Mesenchymal stem cell (in vitro differentiated cells and primary cell): Measurements from ENCODE around the gene LACTB.

Experiments used
- DNase-seq: peaks from one replicate; pipeline ENCODE4 v3.0.0-alpha.2; 2013
- H2AFZ ChIP-seq: one replicate; pipeline ENCODE4 v1.6.1; 2013; ENCODE audit warnings: low read depth, mild to moderate bottlenecking, control low read depth, inconsistent platforms, low read length, moderate library complexity
- H2AK5ac ChIP-seq: 2 replicates; pipeline ENCODE4 v1.6.1; 2013; ENCODE audit warnings: low read length, moderate library complexity, mild to moderate bottlenecking, inconsistent platforms; ENCODE audit not compliant: severe bottlenecking
- H2BK120ac ChIP-seq: one replicate; pipeline ENCODE4 v1.6.1; 2013; ENCODE audit warnings: low read depth, mild to moderate bottlenecking, inconsistent platforms, low read length, moderate library complexity
- H2BK12ac ChIP-seq, 2 experiments: one replicate each; pipeline ENCODE4 v1.6.1; 2013; ENCODE audit warnings: inconsistent platforms in 2 of 2, low read length in 2 of 2, mild to moderate bottlenecking in 2 of 2, moderate library complexity in 2 of 2, control low read depth in 1 of 2
- H2BK15ac ChIP-seq: one replicate; pipeline ENCODE4 v1.6.1; 2013; ENCODE audit warnings: mild to moderate bottlenecking, low read depth, inconsistent platforms; ENCODE audit not compliant: poor library complexity, severe bottlenecking
- H2BK5ac ChIP-seq: 2 replicates; pipeline ENCODE4 v1.6.1; 2013; ENCODE audit warnings: low read depth, mild to moderate bottlenecking, low read length, control low read depth, inconsistent platforms; ENCODE audit not compliant: poor library complexity, severe bottlenecking
- H3K14ac ChIP-seq, 2 experiments: one replicate each; pipeline ENCODE4 v1.6.1; 2013; ENCODE audit warnings: inconsistent platforms in 2 of 2, low read length in 2 of 2, control low read depth in 1 of 2, mild to moderate bottlenecking in 1 of 2, moderate library complexity in 1 of 2
- H3K18ac ChIP-seq, 2 experiments: one replicate each; pipeline ENCODE4 v1.6.1; 2013; ENCODE audit warnings: inconsistent platforms in 2 of 2, low read length in 2 of 2, control low read depth in 1 of 2, low read depth in 1 of 2, mild to moderate bottlenecking in 1 of 2
- H3K23ac ChIP-seq, 2 experiments: one replicate each; pipeline ENCODE4 v1.6.1; 2013; ENCODE audit warnings: inconsistent platforms in 2 of 2, low read length in 2 of 2, mild to moderate bottlenecking in 2 of 2, moderate library complexity in 2 of 2, control low read depth in 1 of 2
- H3K27ac ChIP-seq: 2 replicates; pipeline ENCODE4 v1.5.1; 2013; ENCODE audit warnings: mild to moderate bottlenecking, moderate library complexity, low read length, control low read depth, inconsistent platforms; ENCODE audit not compliant: poor library complexity, severe bottlenecking
- H3K27me3 ChIP-seq, 2 experiments: 2 replicates each; pipeline versions ENCODE4 v1.6.1 to v1.7.0; 2013; ENCODE audit warnings: low read length in 2 of 2, mild to moderate bottlenecking in 2 of 2, moderate library complexity in 2 of 2, control low read depth in 1 of 2, inconsistent platforms in 1 of 2; ENCODE audit not compliant: control insufficient read depth in 1 of 2, insufficient read depth in 1 of 2
- H3K36me3 ChIP-seq, 2 experiments: 2 replicates each; pipeline versions ENCODE4 v1.6.1 to v1.7.0; 2013; ENCODE audit warnings: low read length in 2 of 2, control low read depth in 1 of 2, inconsistent platforms in 1 of 2, low read depth in 1 of 2, mild to moderate bottlenecking in 1 of 2; ENCODE audit not compliant: insufficient read depth in 2 of 2, control insufficient read depth in 1 of 2
- H3K4ac ChIP-seq, 2 experiments: one replicate each; pipeline ENCODE4 v1.6.1; 2013; ENCODE audit warnings: inconsistent platforms in 2 of 2, low read length in 2 of 2, mild to moderate bottlenecking in 2 of 2, moderate library complexity in 2 of 2, control low read depth in 1 of 2, low read depth in 1 of 2
- H3K4me1 ChIP-seq: 2 replicates; pipeline ENCODE4 v1.6.1; 2013; ENCODE audit warnings: low read depth, low read length, control low read depth; ENCODE audit not compliant: control insufficient read depth, insufficient read depth
- H3K4me2 ChIP-seq: 2 replicates; pipeline ENCODE4 v1.6.1; 2013; ENCODE audit warnings: low read length, mild to moderate bottlenecking, inconsistent platforms; ENCODE audit not compliant: poor library complexity, severe bottlenecking
- H3K4me3 ChIP-seq, 2 experiments: 2 replicates each; pipeline versions ENCODE4 v1.5.1 to v1.7.0; 2013; ENCODE audit warnings: low read length in 2 of 2, mild to moderate bottlenecking in 2 of 2, control low read depth in 1 of 2, low read depth in 1 of 2; ENCODE audit not compliant: insufficient read depth in 1 of 2
- H3K79me1 ChIP-seq: replicated peaks from 2 replicates; pipeline ENCODE4 v1.6.1; 2013; ENCODE audit warnings: mild to moderate bottlenecking, control low read depth, low read length, inconsistent platforms; ENCODE audit not compliant: poor library complexity, severe bottlenecking
- H3K9ac ChIP-seq: 2 replicates; pipeline ENCODE4 v1.7.0; 2013; ENCODE audit warnings: mild to moderate bottlenecking, low read length, moderate library complexity
- H3K9me3 ChIP-seq: 2 replicates; pipeline ENCODE4 v1.7.0; 2013; ENCODE audit warnings: mild to moderate bottlenecking, low read length; ENCODE audit not compliant: control insufficient read depth
- H4K8ac ChIP-seq: one replicate; pipeline ENCODE4 v1.6.1; 2013; ENCODE audit warnings: inconsistent platforms, mild to moderate bottlenecking, low read length, moderate library complexity
- H4K91ac ChIP-seq: one replicate; pipeline ENCODE4 v1.6.1; 2013; ENCODE audit warnings: mild to moderate bottlenecking, low read length, inconsistent platforms
- WGBS: methylation state at CpG from one replicate; pipeline ENCODE4 v1.1.7; 2013; ENCODE audit warnings: mixed read lengths; 5-methylcytosine and 5-hydroxymethylcytosine counted together

Gene LACTB

GRCh38 chr15:63114465-63114864 is 7.2 kb upstream of the LACTB start:
- Histone ChIP-seq H3K9me3 (peaks cover 4% of the 10 kb centered on the region), H2BK120ac (no peak overlapping the region), H3K27me3 (no peaks in the 10 kb centered on the region), H3K23ac (no peak overlapping the region), H3K4me1 (peaks cover 11% of the 10 kb centered on the region), H2BK5ac (no peak overlapping the region), H2BK12ac (peak overlapping the region in 1 of 2 experiments; percentile 48), H2AFZ (no peak overlapping the region), H3K4me3 (no peak overlapping the region), H3K27ac (peak overlapping the region; percentile 67), H4K91ac (no peak overlapping the region), H4K8ac (no peak overlapping the region), H3K9ac (no peak overlapping the region), H3K4ac (no peak overlapping the region), H3K18ac (no peak overlapping the region), H2BK15ac (no peak overlapping the region), H3K14ac (no peak overlapping the region), H3K4me2 (no peak overlapping the region), H3K79me1 (no peaks in the 10 kb centered on the region), H2AK5ac (no peak overlapping the region), H3K36me3 (no peaks in the 10 kb centered on the region)
- DNase-seq: no peak
- 56% methylated on average over 2 of the region's 2 CpGs for WGBS

DNA sequence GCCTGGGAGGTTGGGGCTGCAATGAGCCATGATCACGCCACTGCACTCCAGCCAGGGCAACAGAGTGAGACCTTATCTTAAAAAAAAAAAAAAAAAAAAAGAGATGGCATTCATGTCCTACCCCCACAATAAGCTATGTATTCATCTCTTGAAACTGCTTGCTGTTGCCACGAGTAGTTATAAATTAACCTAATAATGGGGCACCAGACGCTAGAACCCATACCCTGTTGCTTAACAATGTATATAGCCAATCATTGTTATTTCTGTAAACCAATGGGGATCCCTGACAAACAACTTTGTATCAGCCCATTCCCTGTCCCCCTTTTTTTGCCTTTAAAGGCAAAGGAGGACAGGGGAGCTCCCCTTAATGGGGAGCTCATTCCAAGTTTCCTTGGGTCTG is 2.8 kb upstream of the LACTB start:
- H3K4ac ChIP-seq: no peak overlapping the region
- H3K9me3 ChIP-seq: peaks cover 5% of the 10 kb centered on the region
- no peak overlapping the region for H2BK12ac ChIP-seq
- peaks cover 2% of the 10 kb centered on the region for H3K79me1 ChIP-seq
- H3K9ac ChIP-seq: no peak overlapping the region
- DNase-seq: no peak
- no peak overlapping the region for H3K4me3 ChIP-seq
- H2BK15ac ChIP-seq: no peak overlapping the region
- no peak overlapping the region for H2AK5ac ChIP-seq
- H3K4me2 ChIP-seq: no peak overlapping the region
- no peak overlapping the region for H2BK5ac ChIP-seq
- no peak overlapping the region for H3K18ac ChIP-seq
- H2AFZ ChIP-seq: no peak overlapping the region
- WGBS: 80% methylated on average over 2 of the region's 3 CpGs
- H2BK120ac ChIP-seq: no peak overlapping the region
- peaks cover 0 to 1% of the 10 kb centered on the region in 2 experiments for H3K36me3 ChIP-seq
- H4K8ac ChIP-seq: no peak overlapping the region
- H3K23ac ChIP-seq: no peak overlapping the region
- peaks cover 8% of the 10 kb centered on the region for H3K4me1 ChIP-seq
- H3K14ac ChIP-seq: no peak overlapping the region
- H3K27me3 ChIP-seq: no peaks in the 10 kb centered on the region
- no peak overlapping the region for H4K91ac ChIP-seq
- no peak overlapping the region for H3K27ac ChIP-seq

DNA sequence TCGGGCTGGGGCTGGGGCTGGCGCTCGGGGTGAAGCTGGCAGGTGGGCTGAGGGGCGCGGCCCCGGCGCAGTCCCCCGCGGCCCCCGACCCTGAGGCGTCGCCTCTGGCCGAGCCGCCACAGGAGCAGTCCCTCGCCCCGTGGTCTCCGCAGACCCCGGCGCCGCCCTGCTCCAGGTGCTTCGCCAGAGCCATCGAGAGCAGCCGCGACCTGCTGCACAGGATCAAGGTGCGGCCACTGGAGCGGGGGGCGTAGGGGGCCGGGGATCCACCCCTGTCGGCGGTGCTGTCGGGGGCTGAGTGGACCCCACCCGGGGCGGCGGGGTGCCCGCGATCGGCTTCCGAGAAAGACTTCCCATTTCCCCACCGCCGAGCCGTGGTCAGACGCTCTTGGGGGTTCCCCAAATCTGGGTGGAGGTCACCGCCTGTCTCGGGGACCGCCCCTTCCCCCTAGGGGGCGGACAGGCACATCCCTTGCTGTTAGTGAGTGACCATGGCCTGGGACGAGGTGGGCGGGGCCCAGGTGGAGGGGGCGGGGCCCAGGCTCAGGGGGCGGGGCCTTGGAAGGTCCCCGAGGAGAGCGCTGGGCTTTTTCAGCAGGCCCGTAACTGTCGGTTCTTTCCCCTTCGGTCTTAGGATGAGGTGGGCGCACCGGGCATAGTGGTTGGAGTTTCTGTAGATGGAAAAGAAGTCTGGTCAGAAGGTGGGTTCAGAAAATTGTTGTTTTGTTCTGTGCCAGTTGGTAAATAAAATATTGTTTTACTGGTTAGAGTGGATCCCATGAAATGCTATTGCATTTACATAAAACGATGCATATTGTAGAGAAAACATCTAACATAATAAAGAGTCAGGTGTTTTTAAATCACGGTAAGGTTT is 578 bp downstream of the LACTB start:
- H2BK120ac ChIP-seq: peak overlapping the region; percentile 39
- H3K27me3 ChIP-seq: no peaks in the 10 kb centered on the region
- peak overlapping the region; percentile 70 for H2BK5ac ChIP-seq
- H4K8ac ChIP-seq: peak overlapping the region; percentile 37
- H3K79me1 ChIP-seq: peaks cover 5% of the 10 kb centered on the region
- H2BK12ac ChIP-seq: no peak overlapping the region
- H3K14ac ChIP-seq: peak overlapping the region in 1 of 2 experiments; percentile 88
- no peaks in the 10 kb centered on the region for H3K4me1 ChIP-seq
- peak; percentile 79 for DNase-seq
- H2BK15ac ChIP-seq: peak overlapping the region; percentile 44
- peak overlapping the region; percentile 81 to 96 for H3K4me3 ChIP-seq
- peak overlapping the region; percentile 41 for H4K91ac ChIP-seq
- H3K4ac ChIP-seq: peak overlapping the region; percentile 39 to 82
- H3K9me3 ChIP-seq: peaks cover 5% of the 10 kb centered on the region
- H3K36me3 ChIP-seq: peaks cover 15 to 18% of the 10 kb centered on the region in 2 experiments
- no peak overlapping the region for H2AK5ac ChIP-seq
- peak overlapping the region in 1 of 2 experiments; percentile 97 for H3K23ac ChIP-seq
- peak overlapping the region; percentile 95 for H2AFZ ChIP-seq
- H3K27ac ChIP-seq: peak overlapping the region; percentile 51
- H3K9ac ChIP-seq: peak overlapping the region; percentile 86
- 2% methylated on average over 51 of the region's 59 CpGs for WGBS
- H3K18ac ChIP-seq: peak overlapping the region; percentile 34 to 92
- H3K4me2 ChIP-seq: peak overlapping the region; percentile 71

DNA sequence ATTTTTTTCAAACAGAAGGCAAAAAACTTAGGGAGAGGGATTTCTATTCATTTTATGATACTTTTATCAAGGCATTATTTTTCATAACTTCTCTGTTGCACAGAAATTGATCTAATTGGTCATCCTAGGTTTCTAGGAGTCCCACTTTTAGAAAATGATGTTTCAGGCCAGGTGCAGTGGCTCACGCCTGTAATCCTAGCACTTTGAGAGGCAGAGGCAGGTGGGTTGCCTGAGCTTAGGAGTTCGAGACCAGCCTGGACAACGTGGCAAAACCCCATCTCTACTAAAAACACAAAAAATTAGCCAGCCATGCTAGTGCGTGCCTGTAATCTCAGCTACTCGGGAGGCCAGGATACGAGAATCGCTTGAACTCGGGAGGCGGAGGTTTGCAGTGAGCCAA is 2.8 kb downstream of the LACTB start:
- Histone ChIP-seq H3K14ac (no peak overlapping the region), H3K18ac (no peak overlapping the region), H2BK120ac (no peak overlapping the region), H3K9ac (no peak overlapping the region), H3K79me1 (peaks cover 10% of the 10 kb centered on the region), H3K4me1 (no peaks in the 10 kb centered on the region), H3K9me3 (no peaks in the 10 kb centered on the region), H2BK5ac (no peak overlapping the region), H3K36me3 (peaks cover 17 to 35% of the 10 kb centered on the region in 2 experiments), H3K4me2 (no peak overlapping the region), H3K27me3 (no peaks in the 10 kb centered on the region), H3K27ac (no peak overlapping the region), H2BK15ac (no peak overlapping the region), H3K23ac (no peak overlapping the region), H4K8ac (no peak overlapping the region), H4K91ac (no peak overlapping the region), H2AFZ (no peak overlapping the region), H2BK12ac (no peak overlapping the region), H2AK5ac (no peak overlapping the region), H3K4ac (no peak overlapping the region), H3K4me3 (no peak overlapping the region)
- no peak for DNase-seq
- WGBS: 99% methylated on average over 9 of the region's 9 CpGs
